Measurements from ENCODE around the gene HSPE1. TPM values are rescaled to one million over a fixed set of nuclear protein-coding genes. Genes with fewer than 3 reads are reported as not detected.

Gene HSPE1
- total RNA-seq, 1 donor from 2014 or later: 120 TPM

DNA sequence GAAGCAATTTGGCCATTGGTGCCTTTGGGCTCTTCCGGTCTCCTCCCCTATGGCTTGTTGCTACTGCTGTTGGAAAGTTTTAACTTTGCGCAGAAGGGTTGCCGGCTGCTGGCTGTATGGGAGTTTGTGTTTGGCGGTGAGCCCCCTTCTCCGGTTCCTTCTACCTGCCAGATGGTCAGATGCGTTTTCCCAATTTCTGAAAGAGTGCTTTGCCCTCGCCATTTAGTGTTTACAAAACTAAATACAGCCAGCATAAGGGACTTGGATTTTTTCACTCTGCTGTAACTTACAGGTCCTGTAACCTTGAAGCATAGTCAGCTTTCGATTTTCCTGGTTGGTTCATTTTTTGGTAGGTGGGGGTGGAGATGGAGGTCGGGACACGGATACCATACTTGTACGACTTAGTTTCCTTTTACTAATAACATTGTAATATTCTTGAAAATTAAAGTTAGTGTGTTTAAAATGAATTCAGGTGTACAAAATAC is 46.2 kb upstream of the HSPE1 start:
- DNase-seq: no peak
- no peak for TF ChIP-seq CTCF (IDR thresholded peaks at IDR 0.05; ENCODE audit: borderline replicate concordance)
- no peaks in the 10 kb centered on the region for H3K27me3 ChIP-seq (ENCODE audit: low read depth)
- H3K4me1 ChIP-seq: peaks cover 47% of the 10 kb centered on the region
- no peaks in the 10 kb centered on the region for H3K36me3 ChIP-seq
- peak overlapping the region; percentile 99 for H3K27ac ChIP-seq (replicated peaks)
- H3K4me3 ChIP-seq: peak overlapping the region; percentile 90
- intact Hi-C loops (cut with micrococcal nuclease): no loop called here
- no peaks in the 10 kb centered on the region for H3K9me3 ChIP-seq (replicated peaks)

DNA sequence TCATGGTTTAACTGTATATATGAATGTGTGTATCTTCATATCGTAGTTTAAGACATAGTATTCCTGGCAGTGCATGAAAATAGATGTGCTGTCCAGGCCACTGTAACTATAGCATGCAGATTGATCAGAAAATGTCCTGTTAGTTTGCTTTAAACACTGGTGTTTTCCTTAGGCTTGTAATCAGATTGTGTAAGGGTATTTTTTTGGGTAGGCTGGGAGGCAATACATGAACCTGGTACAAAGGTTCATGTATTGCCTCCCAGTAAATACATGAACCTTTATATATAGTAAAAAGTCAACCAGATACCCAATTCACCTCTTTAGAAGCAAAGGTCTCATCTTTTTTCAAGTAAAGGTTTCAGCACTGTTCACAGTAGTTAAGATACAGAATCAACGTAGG is 45.3 kb upstream of the HSPE1 start:
- Histone ChIP-seq H3K36me3 (peaks cover 2% of the 10 kb centered on the region), H3K27ac (replicated peaks) (no peak overlapping the region), H3K27me3 (ENCODE audit: low read depth) (no peaks in the 10 kb centered on the region), H3K9me3 (replicated peaks) (no peaks in the 10 kb centered on the region), H3K4me1 (peaks cover 57% of the 10 kb centered on the region), H3K4me3 (peak overlapping the region; percentile 90)
- no peak for TF ChIP-seq CTCF (IDR thresholded peaks at IDR 0.05; ENCODE audit: borderline replicate concordance)
- no peak for DNase-seq
- intact Hi-C loops (cut with micrococcal nuclease): no loop called here

DNA sequence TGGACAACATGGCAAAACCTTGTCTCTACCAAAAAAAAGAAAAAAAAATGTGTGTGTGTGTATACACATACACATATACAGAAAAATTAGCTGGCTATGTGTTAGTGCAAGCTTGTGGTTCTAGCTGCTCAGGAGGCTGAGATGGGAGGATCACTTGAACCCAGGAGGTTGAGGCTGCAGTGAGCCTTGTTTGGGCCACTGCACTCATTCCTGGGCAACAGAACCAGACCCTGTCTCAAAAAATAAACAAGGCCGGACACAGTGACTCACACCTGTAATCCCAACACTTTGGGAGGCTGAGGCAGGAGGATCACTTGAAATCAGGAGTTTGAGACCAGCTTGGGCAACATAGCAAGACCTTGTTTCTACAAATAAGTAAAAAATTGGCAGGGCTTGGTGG is 44.8 kb upstream of the HSPE1 start:
- DNase-seq: no peak
- Histone ChIP-seq H3K27me3 (ENCODE audit: low read depth) (no peaks in the 10 kb centered on the region), H3K4me3 (no peak overlapping the region), H3K27ac (replicated peaks) (no peak overlapping the region), H3K9me3 (replicated peaks) (no peaks in the 10 kb centered on the region), H3K36me3 (peaks cover 7% of the 10 kb centered on the region), H3K4me1 (peaks cover 62% of the 10 kb centered on the region)
- intact Hi-C loops (cut with micrococcal nuclease): no loop called here
- no peak for TF ChIP-seq CTCF (IDR thresholded peaks at IDR 0.05; ENCODE audit: borderline replicate concordance)

- peaks cover 49% of the 10 kb centered on the region for H3K36me3 ChIP-seq
- H3K4me1 ChIP-seq: peaks cover 54% of the 10 kb centered on the region
- H3K27me3 ChIP-seq (ENCODE audit: low read depth): no peaks in the 10 kb centered on the region
- intact Hi-C loops (cut with micrococcal nuclease): no loop called here
- no peak for TF ChIP-seq CTCF (IDR thresholded peaks at IDR 0.05; ENCODE audit: borderline replicate concordance)
- H3K27ac ChIP-seq (replicated peaks): no peak overlapping the region
- DNase-seq: no peak
- no peak overlapping the region for H3K4me3 ChIP-seq
- no peaks in the 10 kb centered on the region for H3K9me3 ChIP-seq (replicated peaks)
Measured at GRCh38 chr2:197460649-197461048, 39.5 kb upstream of the HSPE1 start.

DNA sequence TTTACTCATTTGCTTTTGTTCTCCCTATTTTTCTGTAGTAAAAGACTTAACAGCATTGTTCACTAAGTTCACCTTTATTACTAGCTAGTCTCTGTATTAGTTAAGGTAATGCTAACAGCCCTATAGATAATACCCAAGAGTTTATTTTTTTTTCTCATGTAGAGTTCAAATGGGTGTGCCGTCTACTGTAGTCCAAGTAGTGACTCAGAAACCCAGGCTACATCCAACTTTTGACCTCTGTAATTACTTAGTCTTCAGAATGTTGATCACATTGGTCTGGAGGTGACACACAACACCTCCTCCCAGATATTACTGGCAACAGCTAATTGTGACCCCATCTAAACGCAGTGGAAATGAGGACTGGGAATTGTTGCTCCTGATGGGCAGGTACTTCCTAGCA is 39.1 kb upstream of the HSPE1 start:
- no peak for TF ChIP-seq CTCF (IDR thresholded peaks at IDR 0.05; ENCODE audit: borderline replicate concordance)
- no peaks in the 10 kb centered on the region for H3K9me3 ChIP-seq (replicated peaks)
- peaks cover 53% of the 10 kb centered on the region for H3K36me3 ChIP-seq
- H3K4me3 ChIP-seq: no peak overlapping the region
- no peak for DNase-seq
- H3K4me1 ChIP-seq: peaks cover 54% of the 10 kb centered on the region
- H3K27ac ChIP-seq (replicated peaks): no peak overlapping the region
- no peaks in the 10 kb centered on the region for H3K27me3 ChIP-seq (ENCODE audit: low read depth)
- intact Hi-C loops (cut with micrococcal nuclease): no loop called here

DNA sequence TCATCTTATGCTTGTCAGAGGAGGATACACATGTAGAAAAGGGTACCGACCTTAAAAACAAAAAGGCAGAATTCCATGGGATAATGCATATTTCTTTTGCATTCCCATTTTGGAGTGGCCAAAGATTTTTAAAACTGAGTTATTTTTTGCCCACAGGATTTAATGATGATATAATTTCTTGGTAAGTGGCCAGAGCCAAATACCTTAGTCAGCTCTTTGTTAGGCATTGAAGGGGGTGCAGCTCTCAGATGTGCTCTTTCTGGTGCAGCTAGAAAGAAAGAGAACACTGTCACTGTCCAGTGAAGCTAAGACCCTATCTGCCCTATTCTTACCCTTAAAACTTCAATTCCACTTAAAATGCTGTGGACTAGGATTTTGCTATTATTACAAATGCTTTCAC is 36.0 kb upstream of the HSPE1 start:
- intact Hi-C loops (cut with micrococcal nuclease): no loop called here

More for the DNA sequence above, 36.0 kb upstream of the HSPE1 start:
- H3K27ac ChIP-seq (replicated peaks): no peak overlapping the region
- no peaks in the 10 kb centered on the region for H3K9me3 ChIP-seq (replicated peaks)
- H3K4me3 ChIP-seq: no peak overlapping the region
- H3K4me1 ChIP-seq: peaks cover 32% of the 10 kb centered on the region
- no peak for DNase-seq
- peaks cover 85% of the 10 kb centered on the region for H3K36me3 ChIP-seq
- no peak for TF ChIP-seq CTCF (IDR thresholded peaks at IDR 0.05; ENCODE audit: borderline replicate concordance)
- no peaks in the 10 kb centered on the region for H3K27me3 ChIP-seq (ENCODE audit: low read depth)
